Activated CD4-positive, CD25-positive, alpha-beta regulatory T cell (primary cell): ENCODE results near the gene GPC6.

ENCODE experiments used
- DNase-seq, 4 experiments: peaks; one replicate each; lab custom pipeline; 2025; lab: John Stamatoyannopoulos, UW

Gene GPC6

DNA sequence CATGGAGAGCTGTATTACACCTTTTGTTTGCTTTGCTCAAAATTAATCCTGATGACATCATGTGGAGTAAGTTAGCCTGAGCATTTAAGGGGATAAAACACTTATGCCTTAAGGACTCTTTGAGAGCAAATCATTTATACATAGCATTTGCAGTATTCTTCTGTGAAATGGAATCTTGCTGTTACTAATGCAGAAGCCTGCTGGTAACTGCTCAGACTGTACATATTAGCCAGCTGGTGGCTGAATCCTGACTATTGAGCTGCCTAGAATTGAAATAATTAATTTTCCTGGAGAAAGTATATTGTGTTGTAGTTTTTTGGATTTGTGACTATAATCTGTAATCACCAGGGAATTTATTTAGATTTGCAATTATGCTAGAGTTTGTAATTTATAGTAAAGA lies 363.2 kb downstream of the GPC6 start:
- DNase-seq: no peak

- DNase-seq: no peak
These were observed 376.4 kb downstream of the GPC6 start for GRCh38 chr13:93603043-93603442.

DNA sequence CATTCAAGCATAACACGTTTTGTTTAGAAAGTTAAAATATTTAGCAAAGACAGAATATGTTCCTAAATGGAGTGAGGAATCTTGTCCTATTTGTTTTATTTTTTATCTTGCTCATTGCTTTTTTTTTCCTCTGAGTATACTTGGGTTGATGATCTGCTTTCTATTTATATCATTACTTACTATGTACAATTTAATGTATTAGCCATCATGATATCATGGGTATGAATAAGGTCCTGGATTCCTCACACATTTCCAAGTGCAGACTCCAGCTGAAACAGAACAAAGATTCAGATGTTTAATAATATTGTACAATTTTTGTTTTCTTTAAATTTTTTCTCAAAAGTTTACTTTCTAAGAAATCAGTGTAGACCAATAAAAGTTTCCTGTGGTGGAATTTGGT lies 388.2 kb downstream of the GPC6 start:
- no peak for DNase-seq

DNA sequence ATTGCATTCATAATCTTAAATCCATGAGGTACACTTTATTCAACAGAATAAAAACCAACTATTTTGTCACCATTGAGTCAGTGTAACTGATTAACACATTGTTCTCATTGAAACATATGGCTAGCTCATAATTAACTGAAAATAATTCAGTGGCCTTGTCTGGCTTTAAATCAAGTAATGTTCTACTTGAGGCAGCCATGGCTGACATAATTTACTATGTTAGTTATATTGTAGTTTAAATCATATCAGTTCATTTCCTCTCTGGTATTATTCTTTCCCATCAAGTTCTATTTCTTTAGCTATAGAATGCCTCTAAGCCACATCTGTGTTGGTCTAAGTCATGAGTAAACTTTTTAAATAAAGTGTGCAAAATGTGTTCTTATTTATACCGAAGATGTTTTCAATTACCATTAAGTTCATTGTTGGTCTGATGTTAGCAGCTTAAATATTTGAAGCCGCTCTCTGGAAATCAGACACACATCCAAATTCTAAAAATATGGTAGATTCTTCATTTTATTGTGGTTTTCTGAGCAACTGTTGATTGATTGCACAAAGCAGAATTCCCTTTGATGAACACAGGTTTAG lies 393.7 kb downstream of the GPC6 start:
- no peak for DNase-seq

- DNase-seq: no peak
These were observed 394.4 kb downstream of the GPC6 start for GRCh38 chr13:93621051-93621450.

- no peak for DNase-seq
These were observed 395.4 kb downstream of the GPC6 start for GRCh38 chr13:93621966-93622365.

DNA sequence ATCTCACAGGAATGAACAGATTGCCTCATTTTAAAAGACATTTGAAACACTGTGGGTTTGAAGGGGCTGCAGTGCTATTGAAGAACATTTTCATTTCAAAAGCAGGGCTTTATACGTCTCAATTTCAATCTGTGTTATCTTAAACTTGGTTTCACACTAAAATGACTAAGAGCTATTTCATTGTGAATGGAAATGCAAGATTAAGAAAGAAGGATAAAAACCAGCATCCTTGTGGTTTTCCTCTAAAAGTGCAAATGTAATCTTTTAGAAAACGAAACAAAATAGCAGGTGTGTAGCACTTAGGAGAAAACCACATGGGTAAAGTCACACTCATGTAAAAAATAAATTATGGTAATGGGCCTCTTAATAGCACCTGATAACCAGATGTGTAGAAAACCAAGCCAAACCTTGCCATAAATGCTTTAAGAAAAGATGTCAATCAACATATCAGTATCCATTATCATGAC lies 397.7 kb downstream of the GPC6 start:
- no peak for DNase-seq

GRCh38 chr13:93625536-93625935 lies 398.9 kb downstream of the GPC6 start:
- no peak for DNase-seq

DNA sequence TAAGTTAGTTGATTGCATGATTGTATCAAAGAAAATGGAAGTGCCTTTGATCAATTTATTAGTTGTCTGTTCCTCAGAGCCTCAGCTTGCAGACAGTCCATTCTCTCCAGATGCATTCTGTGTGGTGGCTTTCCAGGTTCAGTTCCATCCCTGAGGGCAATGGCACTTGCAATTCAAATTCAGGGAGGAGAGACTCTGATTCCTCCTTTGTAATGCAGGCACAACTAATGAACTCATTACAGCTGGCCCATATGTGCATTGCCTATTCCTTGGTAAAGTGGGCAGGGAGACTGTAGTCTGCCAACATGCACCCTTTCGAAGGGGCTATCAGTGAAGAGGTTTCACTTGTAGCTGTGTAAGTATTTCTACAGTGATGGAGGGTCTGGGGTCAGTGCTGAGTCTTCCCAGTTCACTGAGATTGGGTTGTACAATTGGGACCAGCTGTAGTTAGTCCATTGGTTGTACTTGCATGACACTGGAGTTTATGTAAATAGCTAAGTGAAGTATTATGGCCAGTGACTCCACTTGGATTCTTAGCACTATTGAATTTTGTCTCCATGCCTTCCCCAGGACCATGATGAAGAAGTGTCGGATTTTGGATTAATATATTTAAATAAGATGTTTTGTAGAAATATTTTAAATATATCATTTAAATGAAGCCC lies 401.7 kb downstream of the GPC6 start:
- no peak for DNase-seq

DNA sequence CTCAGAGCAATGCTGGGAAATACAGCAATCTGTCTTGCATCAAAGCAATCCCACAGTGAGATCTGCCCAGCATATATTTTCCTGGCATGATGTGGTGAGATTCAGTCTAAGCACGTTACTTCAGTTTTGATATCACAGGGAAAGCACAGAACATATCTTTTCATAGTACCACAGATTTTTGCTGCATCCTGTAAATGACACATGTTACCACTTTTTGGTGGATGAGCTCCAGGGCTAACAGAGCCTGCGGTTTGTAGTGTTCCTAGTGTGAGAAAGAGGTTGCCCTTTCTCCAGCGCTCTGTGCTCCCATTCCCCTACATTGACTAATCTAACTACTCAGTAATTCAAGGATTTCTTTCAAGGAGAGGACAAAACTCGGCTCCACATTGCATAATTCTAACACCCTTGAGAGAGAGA lies 409.0 kb downstream of the GPC6 start:
- no peak for DNase-seq

DNA sequence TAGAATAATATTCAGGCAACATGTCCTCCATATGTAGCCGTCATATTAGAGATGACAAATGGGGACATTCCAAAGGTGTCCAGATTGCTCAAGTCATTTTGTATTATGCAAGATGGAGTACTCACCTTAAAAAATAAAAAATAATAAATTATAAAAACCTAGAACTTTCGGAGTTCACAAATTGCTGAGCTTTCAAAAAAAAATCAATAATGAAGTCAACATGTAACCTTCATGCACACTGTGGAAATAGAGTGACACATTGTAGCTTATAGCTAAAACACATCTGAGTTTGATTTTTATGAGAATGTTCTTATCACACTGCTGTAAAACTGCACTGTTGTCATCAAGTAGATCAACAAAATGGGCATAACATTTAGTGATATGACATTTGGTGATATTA lies 411.2 kb downstream of the GPC6 start:
- DNase-seq: no peak

GRCh38 chr13:93640452-93640851 lies 413.8 kb downstream of the GPC6 start:
- no peak for DNase-seq

- no peak for DNase-seq
These were observed 419.6 kb downstream of the GPC6 start for GRCh38 chr13:93646245-93646644.

DNA sequence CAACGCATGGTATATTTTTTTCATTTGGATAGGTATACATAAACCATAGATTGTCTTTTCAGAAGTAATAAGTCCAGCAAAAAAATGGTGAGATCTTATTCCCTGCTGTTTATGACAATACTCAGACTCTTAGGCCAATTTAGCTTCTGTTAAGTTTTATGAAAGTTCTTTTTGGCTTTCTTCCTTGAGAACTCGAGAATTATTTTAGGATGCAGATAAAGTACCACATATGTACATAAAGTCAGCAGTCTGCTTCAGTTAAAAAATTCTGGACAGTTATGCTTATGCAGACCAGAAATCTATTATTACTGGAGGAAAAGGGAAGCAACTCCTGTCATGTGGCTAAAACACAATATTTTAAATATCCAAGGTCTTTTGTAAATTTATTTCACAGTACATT lies 422.9 kb downstream of the GPC6 start:
- no peak for DNase-seq

- DNase-seq: no peak
These were observed 427.2 kb downstream of the GPC6 start for GRCh38 chr13:93653776-93654175.

GRCh38 chr13:93655154-93655553 lies 428.5 kb downstream of the GPC6 start:
- no peak for DNase-seq

- DNase-seq: no peak
These were observed 433.9 kb downstream of the GPC6 start for GRCh38 chr13:93660391-93661063.

DNA sequence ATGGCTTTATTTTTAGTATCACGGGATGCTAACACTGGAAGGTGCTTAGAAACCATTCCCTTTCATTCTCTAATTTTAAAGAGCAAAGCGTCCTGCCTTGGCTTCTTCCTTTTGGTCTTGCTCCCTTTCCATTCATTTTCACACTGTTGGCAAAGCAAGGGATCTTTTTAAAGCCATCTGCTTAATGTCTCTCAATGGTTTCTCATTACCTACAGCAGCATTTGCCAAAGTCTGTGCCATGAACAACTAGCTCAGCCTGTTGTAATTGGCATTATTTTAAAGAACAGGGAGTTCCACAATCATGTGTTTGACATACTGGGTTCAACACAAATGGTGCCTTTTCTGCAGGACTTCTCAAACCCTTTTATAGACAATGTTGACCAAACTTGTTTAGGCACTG lies 444.3 kb downstream of the GPC6 start:
- no peak for DNase-seq

DNA sequence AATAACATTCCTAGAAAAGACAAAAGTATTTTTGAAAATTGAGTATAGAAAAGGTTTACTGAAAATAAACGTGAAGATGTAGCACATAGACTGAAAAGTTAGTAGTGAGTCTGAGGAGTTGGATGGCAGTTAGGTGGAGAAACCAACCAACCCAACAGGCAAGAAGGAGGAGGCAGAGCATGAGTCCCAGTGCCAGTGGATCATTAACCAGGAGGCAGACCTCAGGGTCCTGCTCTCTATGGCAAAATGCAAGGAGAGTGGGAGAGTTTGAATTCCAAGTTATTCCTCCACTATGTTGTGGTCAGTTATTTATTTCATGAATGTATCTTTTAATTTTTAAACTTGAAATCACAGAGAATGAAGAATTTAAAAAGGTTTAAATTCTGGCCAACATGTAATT lies 446.4 kb downstream of the GPC6 start:
- DNase-seq: no peak

GRCh38 chr13:93673885-93674284 lies 447.3 kb downstream of the GPC6 start:
- no peak for DNase-seq

GRCh38 chr13:93674337-93674755 lies 447.7 kb downstream of the GPC6 start:
- no peak for DNase-seq

GRCh38 chr13:93680329-93680728 lies 453.7 kb downstream of the GPC6 start:
- no peak for DNase-seq

- no peak for DNase-seq
These were observed 459.3 kb downstream of the GPC6 start for GRCh38 chr13:93685900-93686299.
